H1 (cell line): Measurements from ENCODE around the gene MTIF2. TPM values are rescaled to one million over a fixed set of nuclear protein-coding genes. Genes with fewer than 3 reads are reported as not detected.

Experiments
- CHD2 ChIP-seq: IDR thresholded peaks from 2 replicates; pipeline ENCODE4 v1.6.1; 2012; ENCODE audit warnings: low read length, improper control_type of control experiment
- CHD7 ChIP-seq: fragments of 300-600 bp; sonication (generic); IDR thresholded peaks from 2 replicates; pipeline ENCODE4 v1.7.1; 2012; ENCODE audit warnings: low read length, moderate library complexity, mild to moderate bottlenecking, inconsistent platforms; ENCODE audit not compliant: insufficient replicate concordance
- CTBP2 ChIP-seq: IDR thresholded peaks from 2 replicates; pipeline ENCODE4 v1.7.0; 2011; ENCODE audit warnings: borderline replicate concordance, mild to moderate bottlenecking, moderate library complexity, mixed read lengths, low read length; ENCODE audit not compliant: insufficient read depth, insufficient read length
- JUND ChIP-seq: IDR thresholded peaks from 2 replicates; pipeline ENCODE4 v1.6.1; 2011; ENCODE audit warnings: mild to moderate bottlenecking, improper control_type of control experiment, low read length
- RNF2 ChIP-seq: fragments of 200-900, 300-1000 bp; sonication (generic); IDR thresholded peaks from 2 replicates; pipeline ENCODE4 v1.7.1; 2016; ENCODE audit warnings: borderline replicate concordance, low read depth, mild to moderate bottlenecking, antibody characterized with exemption, low read length; ENCODE audit not compliant: poor library complexity, severe bottlenecking; ENCODE audit errors: missing control alignments
- SIN3A ChIP-seq, 2 experiments: IDR thresholded peaks in 1 of 2; conservative IDR thresholded peaks in 1 of 2; 2 replicates each; pipeline ENCODE4 v1.6.1; 2011 to 2012; ENCODE audit warnings: low read length in 2 of 2, improper control_type of control experiment in 1 of 2, low read depth in 1 of 2, mild to moderate bottlenecking in 1 of 2
- SP2 ChIP-seq: IDR thresholded peaks from 2 replicates; pipeline ENCODE4 v1.6.1; 2012; ENCODE audit warnings: mild to moderate bottlenecking, low read length, inconsistent platforms
- SRF ChIP-seq: IDR thresholded peaks from 2 replicates; pipeline ENCODE4 v1.6.1; 2011; ENCODE audit warnings: mild to moderate bottlenecking, low read depth, low read length, moderate library complexity
- polyA plus RNA-seq, 7 experiments: library from polyadenylated mRNA; depleted of rRNA in 3 of 7; stranded (reverse) in 5 of 7; unstranded in 2 of 7; fragments of >200 nt in 5 of 7; fragments of 200-250 nt in 2 of 7; gene quantifications; 1 replicate in 5 of 7; 2 replicates in 1 of 7; 4 replicates in 1 of 7; pipeline versions ENCODE4 v1.2.1 to v1.2.3, GENCODE V29; 2011 to 2013; ENCODE audit warnings: missing spikeins in 2 of 7, mixed read lengths in 2 of 7
- total RNA-seq: library from RNA; stranded (reverse); fragmentation: NEBNext Ultra II Directional; extraction: Animal tissue kit (Norgen Biotek cat#: 25700); gene quantifications from 2 replicates; pipeline ENCODE4 v1.2.1, GENCODE V29; 2021
- TF ChIP-seq, protein P1 (sequence below): IDR thresholded peaks from 2 replicates; pipeline ENCODE4 v1.6.1; 2011; ENCODE audit warnings: low read depth, mild to moderate bottlenecking, low read length; ENCODE audit not compliant: insufficient read depth

The MTIF2 gene
- total and polyA plus RNA-seq, 2 of the 8 experiments (the other 6 are each of a cell fraction or from before 2014, with no cell fraction given) = 11.0 to 36.0 TPM

DNA sequence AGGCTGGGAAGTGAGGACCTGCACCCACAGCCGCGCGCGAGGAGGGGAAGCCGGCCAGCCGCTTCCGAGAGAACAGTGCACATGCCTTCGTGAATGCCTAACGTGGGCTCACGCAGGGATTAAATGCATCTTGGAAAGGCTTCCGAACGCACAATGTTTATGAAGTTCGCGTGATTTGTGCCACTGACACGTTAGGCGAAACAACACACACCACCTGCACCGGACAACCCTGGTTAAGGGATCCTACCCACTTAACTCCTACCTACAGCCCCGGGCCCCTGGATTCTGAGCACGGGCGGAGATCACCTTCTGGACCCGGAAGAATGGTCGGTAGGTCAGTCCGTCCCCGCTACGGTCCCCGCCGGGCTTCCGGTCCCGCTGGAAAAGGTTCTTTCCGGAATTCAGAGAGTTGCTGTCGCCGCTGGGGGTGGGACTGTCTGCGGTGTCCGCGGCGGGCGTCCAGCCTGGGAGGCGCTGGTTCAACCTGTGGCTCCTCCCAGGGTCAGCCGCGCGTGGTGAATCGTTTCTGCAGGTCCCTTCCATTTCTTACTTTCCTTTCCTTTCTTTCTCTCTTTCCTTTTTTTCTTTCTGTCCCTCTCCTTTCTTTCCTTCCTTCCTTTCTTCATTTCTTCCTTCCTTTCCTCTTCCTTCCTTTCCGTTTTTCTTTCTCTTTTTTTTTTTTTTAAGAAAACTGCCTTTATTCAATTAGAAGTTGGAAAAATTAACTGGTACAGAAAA, at the start of gene MTIF2 (continued):
- TF ChIP-seq SRF (peak; percentile 71), CHD2 (no peak), SIN3A (conservative IDR thresholded peaks at IDR 0.05 in 1 of 2, IDR thresholded peaks at IDR 0.05 in 1 of 2; ENCODE audit: low read depth in 1 of 2, low read length in 2 of 2) (peak; percentile 90 to 92; a peak in 2 of 4 replicates), CHD7 (no peak), RNF2 (no peak), JUND (no peak), SP2 (no peak), CTBP2 (peak; percentile 60)
- TF ChIP-seq, protein P1, sequence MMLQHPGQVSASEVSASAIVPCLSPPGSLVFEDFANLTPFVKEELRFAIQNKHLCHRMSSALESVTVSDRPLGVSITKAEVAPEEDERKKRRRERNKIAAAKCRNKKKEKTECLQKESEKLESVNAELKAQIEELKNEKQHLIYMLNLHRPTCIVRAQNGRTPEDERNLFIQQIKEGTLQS = no peak
